NCI-H2227 (cell line): ENCODE data around the gene CLCA2.

Source experiments
- DNase-seq: peaks from one replicate; lab custom pipeline; 2025; ENCODE audit not compliant: unreplicated experiment; lab: John Stamatoyannopoulos, UW

Gene CLCA2

GRCh38 chr1:86505564-86505902, 81.6 kb downstream of the CLCA2 start:
- DNase-seq: no peak
